HG03064 (cell line): ENCODE data around the gene ATP1A3.

Source experiments
- ATAC-seq: cut with Tn5 transposase; IDR thresholded peaks from one replicate; pipeline ENCODE4 v1.9.1; 2021; ENCODE audit warnings: low read depth; ENCODE audit not compliant: unreplicated experiment

The ATP1A3 gene

GRCh38 chr19:41988947-41989346 is 5.1 kb downstream of the ATP1A3 start:
- no peak for ATAC-seq

GRCh38 chr19:41987141-41987860 is 6.7 kb downstream of the ATP1A3 start:
- ATAC-seq: no peak

GRCh38 chr19:41984961-41985360 is 9.1 kb downstream of the ATP1A3 start:
- ATAC-seq: no peak

GRCh38 chr19:41981724-41982123 is 12.3 kb downstream of the ATP1A3 start:
- ATAC-seq: no peak

GRCh38 chr19:41978470-41978869 is 15.6 kb downstream of the ATP1A3 start:
- ATAC-seq: no peak

GRCh38 chr19:41977916-41978315 is 16.1 kb downstream of the ATP1A3 start:
- ATAC-seq: no peak

GRCh38 chr19:41974652-41975051 is 19.4 kb downstream of the ATP1A3 start:
- ATAC-seq: no peak

GRCh38 chr19:41971363-41971762 is 22.7 kb downstream of the ATP1A3 start:
- ATAC-seq: no peak

- no peak for ATAC-seq
Observed at GRCh38 chr19:41969772-41970458, 24.1 kb downstream of the ATP1A3 start.

- no peak for ATAC-seq
Observed at GRCh38 chr19:41968751-41969595, 25.1 kb downstream of the ATP1A3 start.

GRCh38 chr19:41967054-41967783 is 26.8 kb downstream of the ATP1A3 start:
- ATAC-seq: no peak

- ATAC-seq: no peak
Observed at GRCh38 chr19:41965106-41965505, 28.9 kb downstream of the ATP1A3 start.

- no peak for ATAC-seq
Observed at GRCh38 chr19:41960973-41961372, 33.1 kb downstream of the ATP1A3 start.

GRCh38 chr19:41959056-41960053 is 34.7 kb downstream of the ATP1A3 start, which contains the start of gene RABAC1:
Gene RABAC1, minus strand, starts transcription at chr19:41959321. Its CDS starts 29 bp downstream, at chr19:41959292.
- peak; percentile 81 for ATAC-seq

- ATAC-seq: peak; percentile 38
Observed at GRCh38 chr19:41958367-41959055, 35.5 kb downstream of the ATP1A3 start.

GRCh38 chr19:41957838-41958366 is 36.1 kb downstream of the ATP1A3 start:
- no peak for ATAC-seq

- ATAC-seq: no peak
Observed at GRCh38 chr19:41957161-41957837, 36.7 kb downstream of the ATP1A3 start.

- no peak for ATAC-seq
Observed at GRCh38 chr19:41956621-41957020, 37.4 kb downstream of the ATP1A3 start.
